ENCODE measurements around the gene NEDD4L. TPM values are rescaled to one million over a fixed set of nuclear protein-coding genes. Genes with fewer than 3 reads are reported as not detected.

Gene NEDD4L
- total RNA-seq, 1 donor from 2014 or later = 32.6 TPM

DNA sequence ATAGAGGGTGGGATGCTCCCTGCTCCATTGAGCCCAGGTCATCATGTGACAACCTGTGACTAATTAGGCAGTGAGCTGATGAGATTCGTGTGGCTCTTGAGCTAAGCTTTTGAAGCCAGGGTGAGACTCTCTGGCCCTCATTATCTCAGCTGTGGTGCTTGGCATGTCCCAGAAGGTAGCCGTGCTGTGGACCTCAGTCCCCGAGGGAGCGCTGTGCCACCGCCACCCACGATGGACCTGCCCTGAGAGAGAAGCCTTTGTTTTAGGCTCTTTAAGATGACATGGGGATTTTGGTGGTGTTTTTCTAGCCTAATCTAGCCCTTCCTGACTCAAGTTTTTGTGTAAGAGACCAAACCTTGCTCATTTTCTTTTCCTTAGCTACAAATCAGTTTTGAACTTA is 66.4 kb downstream of the NEDD4L start:
- no peak for DNase-seq
- Mint-ChIP-seq H3K27ac (no peak overlapping the region), H3K4me1 (peaks cover 18% of the 10 kb centered on the region), H3K27me3 (no peaks in the 10 kb centered on the region), H3K4me3 (no peak overlapping the region), H3K36me3 (ENCODE audit: low read depth) (no peaks in the 10 kb centered on the region), H3K9me3 (no peaks in the 10 kb centered on the region)
- ChIA-PET CTCF (interaction anchor here (0.8 to 2.9 kb wide), 5 partner anchors 8 to 152 kb away, joined by 3 to 13 read pairs (median 5); no protein-coding TSS in a partner anchor), POLR2A (no interaction called here)
- TF ChIP-seq, protein P1, sequence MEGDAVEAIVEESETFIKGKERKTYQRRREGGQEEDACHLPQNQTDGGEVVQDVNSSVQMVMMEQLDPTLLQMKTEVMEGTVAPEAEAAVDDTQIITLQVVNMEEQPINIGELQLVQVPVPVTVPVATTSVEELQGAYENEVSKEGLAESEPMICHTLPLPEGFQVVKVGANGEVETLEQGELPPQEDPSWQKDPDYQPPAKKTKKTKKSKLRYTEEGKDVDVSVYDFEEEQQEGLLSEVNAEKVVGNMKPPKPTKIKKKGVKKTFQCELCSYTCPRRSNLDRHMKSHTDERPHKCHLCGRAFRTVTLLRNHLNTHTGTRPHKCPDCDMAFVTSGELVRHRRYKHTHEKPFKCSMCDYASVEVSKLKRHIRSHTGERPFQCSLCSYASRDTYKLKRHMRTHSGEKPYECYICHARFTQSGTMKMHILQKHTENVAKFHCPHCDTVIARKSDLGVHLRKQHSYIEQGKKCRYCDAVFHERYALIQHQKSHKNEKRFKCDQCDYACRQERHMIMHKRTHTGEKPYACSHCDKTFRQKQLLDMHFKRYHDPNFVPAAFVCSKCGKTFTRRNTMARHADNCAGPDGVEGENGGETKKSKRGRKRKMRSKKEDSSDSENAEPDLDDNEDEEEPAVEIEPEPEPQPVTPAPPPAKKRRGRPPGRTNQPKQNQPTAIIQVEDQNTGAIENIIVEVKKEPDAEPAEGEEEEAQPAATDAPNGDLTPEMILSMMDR (IDR thresholded peaks at IDR 0.05) = no peak
- intact Hi-C loops (cut with micrococcal nuclease) = no loop called here
- ATAC-seq (ENCODE audit: low read depth) = no peak

DNA sequence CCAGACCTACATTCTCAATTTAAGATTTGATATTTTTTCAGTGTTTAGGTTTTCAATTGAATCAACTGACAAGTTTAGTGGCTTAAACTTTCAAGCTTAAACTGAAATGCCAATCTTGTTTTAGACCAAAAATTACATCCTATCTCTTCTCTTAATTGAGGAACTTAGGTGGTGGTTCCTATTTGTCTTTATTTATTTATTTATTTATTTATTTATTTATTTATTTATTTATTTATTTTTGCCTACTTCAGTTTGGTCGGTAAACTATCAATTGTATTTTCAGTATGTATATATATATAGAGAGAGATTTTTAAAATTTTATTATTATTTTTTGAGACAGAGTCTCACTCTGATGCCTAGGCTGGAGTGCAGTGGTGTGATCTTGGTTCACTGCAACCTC is 68.1 kb downstream of the NEDD4L start:
- Mint-ChIP-seq H3K9me3 (no peaks in the 10 kb centered on the region), H3K4me1 (peaks cover 11% of the 10 kb centered on the region), H3K36me3 (ENCODE audit: low read depth) (no peaks in the 10 kb centered on the region), H3K27me3 (no peaks in the 10 kb centered on the region), H3K4me3 (no peak overlapping the region), H3K27ac (no peak overlapping the region)
- TF ChIP-seq, protein P1 (IDR thresholded peaks at IDR 0.05) = no peak
- POLR2A ChIA-PET = no interaction called here
- CTCF ChIA-PET = interaction anchor here (0.6 to 1.5 kb wide), 3 partner anchors 10 to 153 kb away, joined by 3 to 6 read pairs (median 4); partner anchors contain the start of gene NEDD4L
- intact Hi-C loops (cut with micrococcal nuclease) = no loop called here
- DNase-seq = no peak
- ATAC-seq (ENCODE audit: low read depth) = no peak

DNA sequence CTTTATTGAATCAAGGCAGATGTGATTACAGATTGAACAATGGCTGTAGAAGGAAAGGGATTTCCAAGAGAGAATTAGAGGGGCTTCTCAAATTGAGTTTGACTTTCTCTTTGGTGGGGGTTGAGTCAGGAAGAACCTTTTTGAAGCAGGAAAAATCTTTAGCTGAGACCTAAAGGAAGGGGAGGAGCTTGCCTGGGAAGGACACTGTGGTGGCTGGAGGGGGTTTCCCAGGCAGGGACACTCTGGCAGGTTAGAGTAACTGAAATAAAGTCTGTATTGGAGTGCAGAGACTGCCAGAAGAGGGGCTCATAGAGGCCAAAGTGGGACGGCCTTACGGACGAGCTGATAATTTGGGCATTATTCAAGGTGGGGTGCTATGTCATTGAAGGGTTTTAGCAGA is 69.3 kb downstream of the NEDD4L start:
- no peaks in the 10 kb centered on the region for H3K36me3 Mint-ChIP-seq (ENCODE audit: low read depth)
- no peaks in the 10 kb centered on the region for H3K9me3 Mint-ChIP-seq
- peak overlapping the region; percentile 62 for H3K27ac Mint-ChIP-seq
- intact Hi-C loops (cut with micrococcal nuclease) = no loop called here
- DNase-seq (no peak), ATAC-seq (ENCODE audit: low read depth) (peak; percentile 49)
- CTCF ChIA-PET = interaction anchor here (1.5 kb wide), 1 partner anchor 9 kb away, joined by 6 read pairs; no protein-coding TSS in a partner anchor
- TF ChIP-seq, protein P1 (IDR thresholded peaks at IDR 0.05) = no peak
- H3K4me1 Mint-ChIP-seq = peaks cover 11% of the 10 kb centered on the region
- POLR2A ChIA-PET = interaction anchor here (0.8 kb wide), 1 partner anchor 491 kb away, joined by 7 read pairs; the partner anchor contains the start of gene NARS1
- H3K4me3 Mint-ChIP-seq = no peak overlapping the region
- H3K27me3 Mint-ChIP-seq = no peaks in the 10 kb centered on the region

DNA sequence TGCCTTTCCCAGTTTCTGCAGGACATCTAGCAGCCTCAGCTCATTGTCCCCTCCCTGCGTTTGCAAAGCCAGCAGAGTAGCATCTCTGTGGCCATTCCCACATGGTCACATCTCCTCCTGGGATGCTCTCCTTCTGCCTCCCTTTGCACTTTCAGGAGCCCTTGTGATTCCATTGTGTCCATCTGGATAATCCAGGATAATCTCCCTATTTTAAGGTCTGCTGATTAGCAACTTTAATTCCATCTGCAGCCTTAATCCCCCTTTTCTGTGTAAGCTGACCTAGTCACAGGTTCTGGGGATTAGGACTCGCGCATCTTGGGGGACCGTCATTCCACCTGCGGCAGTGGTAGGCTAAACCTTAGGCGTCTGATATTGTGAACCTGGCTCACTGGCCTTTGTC is 70.7 kb downstream of the NEDD4L start:
- intact Hi-C loops (cut with micrococcal nuclease) = no loop called here
- no peak overlapping the region for H3K4me3 Mint-ChIP-seq

DNA sequence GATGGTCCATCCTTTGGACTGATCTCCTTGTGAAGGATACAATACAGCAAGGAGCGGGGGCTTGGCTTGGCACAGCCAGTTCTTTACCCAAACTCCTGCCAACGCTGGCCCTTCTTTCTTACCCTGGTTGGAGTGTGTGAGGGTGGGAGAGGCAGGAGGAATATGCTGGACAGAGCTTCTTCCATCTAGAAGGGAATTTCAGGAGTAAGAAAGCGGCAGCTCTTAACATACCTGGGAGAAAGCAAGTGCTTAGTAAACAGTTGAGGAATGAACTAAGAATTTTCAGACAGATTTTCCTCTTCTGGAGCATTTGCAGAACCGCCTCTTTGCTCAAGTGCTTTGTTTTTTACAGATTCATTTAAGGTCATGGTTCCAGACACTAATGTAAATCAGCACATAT is 72.8 kb downstream of the NEDD4L start:
- ChIA-PET CTCF (interaction anchor here (1.1 to 1.5 kb wide), 2 partner anchors 11 to 73 kb away, joined by 3 read pairs; partner anchors contain the start of gene NEDD4L), POLR2A (no interaction called here)
- no peaks in the 10 kb centered on the region for H3K9me3 Mint-ChIP-seq
- H3K36me3 Mint-ChIP-seq (ENCODE audit: low read depth) = no peaks in the 10 kb centered on the region
- H3K4me1 Mint-ChIP-seq = peaks cover 11% of the 10 kb centered on the region
- H3K4me3 Mint-ChIP-seq = no peak overlapping the region
- ATAC-seq (ENCODE audit: low read depth) = no peak
- intact Hi-C loops (cut with micrococcal nuclease) = no loop called here
- DNase-seq = no peak
- no peaks in the 10 kb centered on the region for H3K27me3 Mint-ChIP-seq
- TF ChIP-seq, protein P1 (IDR thresholded peaks at IDR 0.05) = no peak
- H3K27ac Mint-ChIP-seq = no peak overlapping the region

More for the DNA sequence above, 70.7 kb downstream of the NEDD4L start:
- CTCF ChIA-PET = no interaction called here
- H3K36me3 Mint-ChIP-seq (ENCODE audit: low read depth) = no peaks in the 10 kb centered on the region
- DNase-seq (no peak), ATAC-seq (ENCODE audit: low read depth) (no peak)
- H3K27me3 Mint-ChIP-seq = no peaks in the 10 kb centered on the region
- H3K27ac Mint-ChIP-seq = no peak overlapping the region
- H3K9me3 Mint-ChIP-seq = no peaks in the 10 kb centered on the region
- peaks cover 11% of the 10 kb centered on the region for H3K4me1 Mint-ChIP-seq
- TF ChIP-seq, protein P1 (IDR thresholded peaks at IDR 0.05) = no peak
- POLR2A ChIA-PET = no interaction called here

Measured in activated B cell treated with CpG ODN at 0.5 μM for 24 hours (primary cell).